Measurements from ENCODE around the gene MLX.

Gene MLX

DNA sequence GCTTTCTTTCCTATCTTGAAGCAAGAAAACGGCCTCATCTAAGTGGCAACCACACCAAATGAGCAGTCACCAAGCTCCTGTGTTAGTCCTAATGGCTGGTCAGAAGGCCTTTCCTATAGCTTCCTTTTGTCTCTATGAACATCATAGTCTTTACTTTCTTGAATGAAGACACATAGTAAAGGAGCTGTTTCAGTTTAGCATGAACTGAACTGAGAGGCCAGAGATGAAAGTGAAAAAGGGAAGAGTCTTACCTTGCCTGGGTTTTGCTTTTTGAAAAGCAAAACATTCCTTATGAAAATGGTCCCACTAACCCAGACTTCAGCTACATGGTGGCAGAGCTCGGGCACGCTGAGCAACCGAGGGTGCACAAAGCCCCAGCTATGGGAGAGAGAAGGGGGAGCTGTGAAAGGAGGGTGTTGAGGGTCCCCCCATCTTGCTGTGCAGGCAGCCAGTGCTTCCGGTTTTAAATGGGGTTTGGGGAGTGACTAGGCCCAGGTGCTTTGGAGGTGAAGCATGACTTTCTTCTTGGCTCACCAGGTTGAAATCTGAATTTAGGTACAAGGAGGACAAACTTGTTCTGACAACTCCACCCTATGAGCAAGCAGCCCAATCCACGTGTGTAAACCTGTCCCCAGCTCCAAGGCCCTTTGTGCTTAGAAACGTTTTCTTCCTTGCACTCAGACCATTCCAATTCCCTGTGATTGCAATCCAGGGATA lies 19.8 kb downstream of the MLX start:
- no peak overlapping the region for H3K23ac ChIP-seq (ENCODE audit: low read length in 2 of 2)
- H3K18ac ChIP-seq (ENCODE audit: low read depth in 1 of 2, low read length in 2 of 2) = no peak overlapping the region
- no peak overlapping the region for H3K14ac ChIP-seq (ENCODE audit: low read length in 2 of 2)
- H3K4ac ChIP-seq (ENCODE audit: low read depth in 1 of 2, low read length in 2 of 2) = no peak overlapping the region
- no peaks in the 10 kb centered on the region for H3K27me3 ChIP-seq (ENCODE audit: control insufficient read depth in 1 of 2, insufficient read depth in 1 of 2, low read length in 2 of 2)
- H2BK15ac ChIP-seq (ENCODE audit: low read depth, poor library complexity, severe bottlenecking) = no peak overlapping the region
- H3K36me3 ChIP-seq (ENCODE audit: control insufficient read depth in 1 of 2, insufficient read depth in 2 of 2, low read depth in 1 of 2, low read length in 2 of 2) = peaks cover 64 to 98% of the 10 kb centered on the region in 2 experiments
- H3K4me3 ChIP-seq (ENCODE audit: insufficient read depth in 1 of 2, low read depth in 1 of 2, low read length in 2 of 2) = no peak overlapping the region
- H3K9me3 ChIP-seq (ENCODE audit: control insufficient read depth, low read length) = no peaks in the 10 kb centered on the region
- no peak overlapping the region for H3K27ac ChIP-seq (ENCODE audit: low read length, poor library complexity, severe bottlenecking)
- H3K4me2 ChIP-seq (ENCODE audit: low read length, poor library complexity, severe bottlenecking) = no peak overlapping the region
- WGBS = 95% methylated on average over 5 of the region's 7 CpGs
- no peak overlapping the region for H4K8ac ChIP-seq (ENCODE audit: low read length)
- H2AFZ ChIP-seq (ENCODE audit: low read depth, low read length) = no peak overlapping the region
- no peaks in the 10 kb centered on the region for H3K4me1 ChIP-seq (ENCODE audit: control insufficient read depth, insufficient read depth, low read depth, low read length)
- DNase-seq = no peak
- H2BK12ac ChIP-seq (ENCODE audit: low read length in 2 of 2) = no peak overlapping the region
- H3K9ac ChIP-seq (ENCODE audit: low read length) = no peak overlapping the region
- no peak overlapping the region for H2BK120ac ChIP-seq (ENCODE audit: low read depth, low read length)
- H4K91ac ChIP-seq (ENCODE audit: low read length) = no peak overlapping the region
- H2BK5ac ChIP-seq (ENCODE audit: low read depth, low read length, poor library complexity, severe bottlenecking) = no peak overlapping the region
- no peak overlapping the region for H2AK5ac ChIP-seq (ENCODE audit: low read length, severe bottlenecking)
- peaks cover 27% of the 10 kb centered on the region for H3K79me1 ChIP-seq (replicated peaks; ENCODE audit: low read length, poor library complexity, severe bottlenecking)

DNA sequence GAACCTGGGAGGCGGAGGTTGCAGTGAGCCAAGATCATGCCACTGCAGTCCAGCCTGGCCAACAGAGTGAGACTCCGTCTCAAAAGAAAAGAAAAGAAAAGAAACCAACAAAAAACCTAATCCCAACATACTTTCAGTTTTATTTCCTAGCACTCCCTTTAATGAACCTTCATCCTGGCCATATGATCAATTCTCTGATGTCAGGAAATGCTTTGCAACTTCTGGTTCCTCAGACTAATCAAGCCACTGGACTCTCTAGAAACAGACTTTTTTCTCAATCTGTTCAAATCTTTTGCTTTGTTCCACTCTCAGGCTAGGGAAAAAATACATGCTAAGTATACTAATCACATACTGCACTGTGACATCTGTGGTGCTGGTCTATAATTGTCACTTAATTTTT lies 24.0 kb downstream of the MLX start:
- no peak overlapping the region for H3K23ac ChIP-seq (ENCODE audit: low read length in 2 of 2)
- DNase-seq = no peak
- H2BK5ac ChIP-seq (ENCODE audit: low read depth, low read length, poor library complexity, severe bottlenecking) = no peak overlapping the region
- no peak overlapping the region for H2BK12ac ChIP-seq (ENCODE audit: low read length in 2 of 2)
- WGBS = 100% methylated on average over 2 of the region's 2 CpGs
- no peaks in the 10 kb centered on the region for H3K9me3 ChIP-seq (ENCODE audit: control insufficient read depth, low read length)
- H3K18ac ChIP-seq (ENCODE audit: low read depth in 1 of 2, low read length in 2 of 2) = no peak overlapping the region
- H2AK5ac ChIP-seq (ENCODE audit: low read length, severe bottlenecking) = no peak overlapping the region
- H3K4me3 ChIP-seq (ENCODE audit: insufficient read depth in 1 of 2, low read depth in 1 of 2, low read length in 2 of 2) = no peak overlapping the region
- no peak overlapping the region for H4K8ac ChIP-seq (ENCODE audit: low read length)
- H2BK120ac ChIP-seq (ENCODE audit: low read depth, low read length) = no peak overlapping the region
- peaks cover 32 to 60% of the 10 kb centered on the region in 2 experiments for H3K36me3 ChIP-seq (ENCODE audit: control insufficient read depth in 1 of 2, insufficient read depth in 2 of 2, low read depth in 1 of 2, low read length in 2 of 2)
- H3K9ac ChIP-seq (ENCODE audit: low read length) = no peak overlapping the region
- H3K14ac ChIP-seq (ENCODE audit: low read length in 2 of 2) = no peak overlapping the region
- no peaks in the 10 kb centered on the region for H3K27me3 ChIP-seq (ENCODE audit: control insufficient read depth in 1 of 2, insufficient read depth in 1 of 2, low read length in 2 of 2)
- H3K27ac ChIP-seq (ENCODE audit: low read length, poor library complexity, severe bottlenecking) = no peak overlapping the region
- H3K4me1 ChIP-seq (ENCODE audit: control insufficient read depth, insufficient read depth, low read depth, low read length) = no peaks in the 10 kb centered on the region
- no peak overlapping the region for H3K4me2 ChIP-seq (ENCODE audit: low read length, poor library complexity, severe bottlenecking)
- H2AFZ ChIP-seq (ENCODE audit: low read depth, low read length) = no peak overlapping the region
- no peak overlapping the region for H2BK15ac ChIP-seq (ENCODE audit: low read depth, poor library complexity, severe bottlenecking)
- no peak overlapping the region for H3K4ac ChIP-seq (ENCODE audit: low read depth in 1 of 2, low read length in 2 of 2)
- peaks cover 29% of the 10 kb centered on the region for H3K79me1 ChIP-seq (replicated peaks; ENCODE audit: low read length, poor library complexity, severe bottlenecking)
- H4K91ac ChIP-seq (ENCODE audit: low read length) = no peak overlapping the region

DNA sequence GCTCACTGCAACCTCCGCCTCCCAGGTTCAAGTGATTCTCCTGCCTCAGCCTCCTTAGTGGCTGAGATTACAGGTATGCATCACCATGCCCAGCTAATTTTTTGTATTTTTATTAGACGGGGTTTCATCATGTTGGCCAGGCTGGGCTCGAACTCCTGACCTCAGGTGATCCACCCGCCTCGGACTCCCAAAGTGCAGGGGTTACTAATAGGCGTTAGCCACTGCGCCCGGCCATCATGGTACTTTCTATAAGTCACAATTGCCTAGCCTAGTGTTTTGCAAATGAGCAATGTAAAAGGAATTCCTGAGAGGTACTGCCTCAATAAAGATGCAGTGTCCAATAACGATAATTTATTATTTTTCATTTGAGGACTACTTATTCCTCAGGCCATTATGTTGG lies 24.5 kb downstream of the MLX start:
- Histone ChIP-seq H3K9ac (ENCODE audit: low read length) (no peak overlapping the region), H3K14ac (ENCODE audit: low read length in 2 of 2) (no peak overlapping the region), H3K4me3 (ENCODE audit: insufficient read depth in 1 of 2, low read depth in 1 of 2, low read length in 2 of 2) (no peak overlapping the region), H4K91ac (ENCODE audit: low read length) (no peak overlapping the region), H3K27me3 (ENCODE audit: control insufficient read depth in 1 of 2, insufficient read depth in 1 of 2, low read length in 2 of 2) (no peaks in the 10 kb centered on the region), H3K79me1 (replicated peaks; ENCODE audit: low read length, poor library complexity, severe bottlenecking) (peaks cover 26% of the 10 kb centered on the region), H2BK12ac (ENCODE audit: low read length in 2 of 2) (no peak overlapping the region), H2BK120ac (ENCODE audit: low read depth, low read length) (no peak overlapping the region), H2BK15ac (ENCODE audit: low read depth, poor library complexity, severe bottlenecking) (no peak overlapping the region), H3K4ac (ENCODE audit: low read depth in 1 of 2, low read length in 2 of 2) (no peak overlapping the region), H2AFZ (ENCODE audit: low read depth, low read length) (no peak overlapping the region), H3K4me2 (ENCODE audit: low read length, poor library complexity, severe bottlenecking) (no peak overlapping the region), H3K9me3 (ENCODE audit: control insufficient read depth, low read length) (no peaks in the 10 kb centered on the region), H3K18ac (ENCODE audit: low read depth in 1 of 2, low read length in 2 of 2) (no peak overlapping the region), H3K27ac (ENCODE audit: low read length, poor library complexity, severe bottlenecking) (no peak overlapping the region), H2AK5ac (ENCODE audit: low read length, severe bottlenecking) (no peak overlapping the region), H3K23ac (ENCODE audit: low read length in 2 of 2) (no peak overlapping the region), H3K36me3 (ENCODE audit: control insufficient read depth in 1 of 2, insufficient read depth in 2 of 2, low read depth in 1 of 2, low read length in 2 of 2) (peaks cover 30 to 55% of the 10 kb centered on the region in 2 experiments), H2BK5ac (ENCODE audit: low read depth, low read length, poor library complexity, severe bottlenecking) (no peak overlapping the region), H4K8ac (ENCODE audit: low read length) (no peak overlapping the region), H3K4me1 (ENCODE audit: control insufficient read depth, insufficient read depth, low read depth, low read length) (no peaks in the 10 kb centered on the region)
- WGBS = 94% methylated on average over 8 of the region's 9 CpGs
- DNase-seq = no peak

DNA sequence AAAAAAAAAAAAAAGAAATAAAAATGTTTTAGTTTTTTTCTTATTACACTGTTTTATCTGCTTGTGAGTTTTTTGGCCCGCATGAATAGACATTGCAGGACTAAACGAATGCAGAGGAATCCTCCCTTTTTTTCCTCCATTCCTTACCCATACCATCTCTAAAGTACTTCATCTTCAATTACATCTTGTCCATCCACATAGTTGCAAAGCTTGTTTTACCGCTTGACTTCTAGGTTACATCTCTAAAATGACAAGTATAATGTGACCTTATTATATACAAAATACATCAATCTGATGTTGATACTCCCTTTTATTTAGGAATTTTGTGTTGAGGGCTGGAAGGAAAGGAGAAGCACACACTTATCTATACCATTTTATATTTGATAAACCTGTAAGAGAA lies 29.5 kb downstream of the MLX start:
- H4K8ac ChIP-seq (ENCODE audit: low read length) = no peak overlapping the region
- H3K27me3 ChIP-seq (ENCODE audit: control insufficient read depth in 1 of 2, insufficient read depth in 1 of 2, low read length in 2 of 2) = no peaks in the 10 kb centered on the region
- DNase-seq = no peak
- no peak overlapping the region for H3K23ac ChIP-seq (ENCODE audit: low read length in 2 of 2)
- H3K18ac ChIP-seq (ENCODE audit: low read depth in 1 of 2, low read length in 2 of 2) = no peak overlapping the region
- no peak overlapping the region for H3K27ac ChIP-seq (ENCODE audit: low read length, poor library complexity, severe bottlenecking)
- no peak overlapping the region for H3K4ac ChIP-seq (ENCODE audit: low read depth in 1 of 2, low read length in 2 of 2)
- 100% methylated on average over 2 of the region's 3 CpGs for WGBS
- H3K9me3 ChIP-seq (ENCODE audit: control insufficient read depth, low read length) = no peaks in the 10 kb centered on the region
- H3K4me3 ChIP-seq (ENCODE audit: insufficient read depth in 1 of 2, low read depth in 1 of 2, low read length in 2 of 2) = no peak overlapping the region
- no peak overlapping the region for H2AK5ac ChIP-seq (ENCODE audit: low read length, severe bottlenecking)
- H4K91ac ChIP-seq (ENCODE audit: low read length) = no peak overlapping the region
- H3K9ac ChIP-seq (ENCODE audit: low read length) = no peak overlapping the region
- H3K4me2 ChIP-seq (ENCODE audit: low read length, poor library complexity, severe bottlenecking) = no peak overlapping the region
- no peak overlapping the region for H2BK5ac ChIP-seq (ENCODE audit: low read depth, low read length, poor library complexity, severe bottlenecking)
- H3K79me1 ChIP-seq (replicated peaks; ENCODE audit: low read length, poor library complexity, severe bottlenecking) = peaks cover 20% of the 10 kb centered on the region
- no peak overlapping the region for H2BK15ac ChIP-seq (ENCODE audit: low read depth, poor library complexity, severe bottlenecking)
- no peak overlapping the region for H2BK12ac ChIP-seq (ENCODE audit: low read length in 2 of 2)
- H3K36me3 ChIP-seq (ENCODE audit: control insufficient read depth in 1 of 2, insufficient read depth in 2 of 2, low read depth in 1 of 2, low read length in 2 of 2) = peaks cover 1 to 7% of the 10 kb centered on the region in 2 experiments
- H2BK120ac ChIP-seq (ENCODE audit: low read depth, low read length) = no peak overlapping the region
- H3K14ac ChIP-seq (ENCODE audit: low read length in 2 of 2) = no peak overlapping the region
- no peak overlapping the region for H2AFZ ChIP-seq (ENCODE audit: low read depth, low read length)
- H3K4me1 ChIP-seq (ENCODE audit: control insufficient read depth, insufficient read depth, low read depth, low read length) = no peaks in the 10 kb centered on the region
